Esophagus muscularis mucosa (tissue), 4 donors: ENCODE data around the gene TSEN54. TPM values are rescaled to one million over a fixed set of nuclear protein-coding genes. Genes with fewer than 3 reads are reported as not detected.

Experiments used
- DNase-seq: peaks from one replicate; pipeline ENCODE4 v3.0.0-alpha.2; 2017; ENCODE audit errors: extremely low spot score
- H3K27ac ChIP-seq, 4 donors: fragments of 200-600 bp; sonication (generic); replicated peaks in 1 of 4; 1 replicate in 3 of 4; 2 replicates in 1 of 4; pipeline ENCODE4 v1.5.1; 2016 to 2019; ENCODE audit warnings: mild to moderate bottlenecking in 1 of 4
- H3K27me3 ChIP-seq, 4 donors: fragments of 200-600 bp; sonication (generic); one replicate each; pipeline versions ENCODE4 v1.5.1 to v1.6.0; 2016 to 2019
- H3K36me3 ChIP-seq, 4 donors: fragments of 200-600 bp; sonication (generic); one replicate each; pipeline ENCODE4 v1.5.1; 2016 to 2019
- H3K4me1 ChIP-seq, 4 donors: fragments of 200-600 bp; sonication (generic); one replicate each; pipeline ENCODE4 v1.5.1; 2016 to 2019
- H3K4me3 ChIP-seq, 4 donors: fragments of 200-600 bp; sonication (generic); 1 replicate in 2 of 4; 2 replicates in 2 of 4; pipeline ENCODE4 v1.5.1; 2016 to 2019; ENCODE audit warnings: mild to moderate bottlenecking in 4 of 4, moderate library complexity in 1 of 4
- H3K9me3 ChIP-seq, 4 donors: fragments of 200-600 bp; sonication (generic); 1 replicate in 3 of 4; 2 replicates in 1 of 4; pipeline ENCODE4 v1.5.1; 2016 to 2019
- CTCF ChIP-seq, 3 experiments: fragments of 200-600 bp in 2 of 3; fragments of 450-650 bp in 1 of 3; sonication (generic) in 2 of 3; IDR thresholded peaks; one replicate each; pipeline ENCODE4 v1.5.1; 2017 to 2019; ENCODE audit warnings: antibody characterized with exemption in 3 of 3, mild to moderate bottlenecking in 2 of 3, moderate library complexity in 1 of 3
- EP300 ChIP-seq: sonication (generic); formaldehyde crosslinking; IDR thresholded peaks from one replicate; pipeline ENCODE4 v1.6.1; 2017; ENCODE audit warnings: antibody characterized with exemption
- POLR2A ChIP-seq: fragments of 450-650 bp; IDR thresholded peaks from one replicate; pipeline ENCODE4 v1.6.1; 2017; ENCODE audit warnings: antibody characterized with exemption, moderate library complexity, mild to moderate bottlenecking, low read depth
- POLR2AphosphoS5 ChIP-seq, 2 donors: sonication (generic); formaldehyde crosslinking; IDR thresholded peaks; one replicate each; pipeline ENCODE4 v1.6.1; 2017; ENCODE audit warnings: antibody characterized with exemption in 2 of 2
- WGBS: methylation state at CpG from one replicate; pipeline ENCODE4 v1.1.5; 2018; 5-methylcytosine and 5-hydroxymethylcytosine counted together
- intact Hi-C: fragments of 100-400 bp; cut with DNase I; formaldehyde crosslinking; loops from one replicate; pipeline ENCODE4 v1.15.1; 2023
- total RNA-seq, 4 donors: library from RNA; depleted of rRNA; stranded (reverse); fragments of >200 nt; gene quantifications; one replicate each; pipeline versions ENCODE4 v1.1.0 to v1.2.1, GENCODE V29; 2016

TSEN54 gene
- total RNA-seq, 4 donors from 2014 or later: 14.5 to 32.1 (median 24.1) TPM

DNA sequence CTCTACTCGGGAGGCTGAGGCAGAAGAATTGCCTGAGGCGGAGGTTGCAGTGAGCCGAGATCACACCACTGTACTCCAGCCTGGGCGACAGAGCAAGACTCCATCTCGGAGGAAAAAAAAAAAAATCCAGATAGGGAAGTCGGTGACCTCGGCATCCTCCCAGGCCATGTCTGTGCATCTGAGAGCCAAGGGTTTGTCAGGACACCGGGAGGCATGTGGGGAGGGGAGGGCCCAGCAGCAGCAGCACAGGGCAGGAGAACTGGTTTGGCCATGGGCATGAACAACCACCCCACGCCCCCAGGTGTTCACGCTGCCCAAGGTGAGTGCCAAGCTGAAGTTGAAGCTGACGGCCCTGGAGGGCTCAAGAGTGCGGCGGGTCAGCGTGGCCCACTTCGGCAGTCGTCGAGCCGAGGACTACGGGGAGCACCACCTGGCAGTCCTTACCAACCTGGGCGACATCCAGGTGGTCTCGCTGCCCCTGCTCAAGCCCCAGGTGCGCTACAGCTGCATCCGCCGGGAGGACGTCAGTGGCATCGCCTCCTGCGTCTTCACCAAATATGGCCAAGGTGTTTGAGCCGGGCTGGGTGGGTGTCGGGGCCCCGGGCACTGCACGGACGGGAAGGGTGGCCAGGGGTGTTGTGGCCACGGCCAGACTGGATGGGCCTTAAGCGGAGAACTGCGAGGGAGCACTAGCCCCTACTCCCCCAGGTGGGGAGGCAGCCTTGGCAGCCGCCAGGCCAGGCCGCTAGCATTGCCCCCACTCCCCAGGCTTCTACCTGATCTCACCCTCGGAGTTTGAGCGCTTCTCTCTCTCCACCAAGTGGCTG, 56.6 kb downstream of the TSEN54 start:
- intact Hi-C loops: no loop called here
- no peak for TF ChIP-seq POLR2A
- no peak for TF ChIP-seq CTCF (IDR thresholded peaks at IDR 0.05)
- no peak for TF ChIP-seq POLR2AphosphoS5 (IDR thresholded peaks at IDR 0.05)
- no peak for TF ChIP-seq EP300
- no peak for DNase-seq

DNA sequence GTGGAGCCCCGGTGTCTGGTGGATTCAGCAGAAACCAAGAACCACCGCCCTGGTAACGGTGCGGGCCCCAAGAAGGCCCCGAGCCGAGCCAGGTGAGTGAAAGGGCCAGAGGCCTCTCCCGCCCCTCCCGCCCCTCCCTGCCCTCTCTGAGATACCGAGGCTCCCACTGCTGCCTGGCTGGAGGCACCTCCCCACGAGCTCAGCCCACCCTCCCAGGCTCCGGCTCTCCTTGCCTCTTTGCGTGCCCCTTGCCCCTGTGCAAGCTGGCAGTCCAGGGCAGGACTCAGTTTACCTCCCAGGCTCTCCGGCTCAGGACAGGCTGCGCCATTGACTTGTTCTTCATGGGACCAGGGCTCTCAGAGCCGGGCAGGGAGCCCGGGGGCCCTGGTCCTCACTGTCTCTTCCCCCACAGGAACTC, 57.2 kb downstream of the TSEN54 start:
- H3K4me1 ChIP-seq: peaks cover 0 to under 1% (median 0%) of the 10 kb centered on the region in 4 donors
- no peaks in the 10 kb centered on the region for H3K9me3 ChIP-seq
- H3K36me3 ChIP-seq: peaks cover 0 to 2% (median 0%) of the 10 kb centered on the region in 4 donors
- intact Hi-C loops: no loop called here
- 91% methylated on average over 13 of the region's 16 CpGs for WGBS
- no peaks in the 10 kb centered on the region for H3K27me3 ChIP-seq
- no peak overlapping the region for H3K27ac ChIP-seq
- TF ChIP-seq CTCF (IDR thresholded peaks at IDR 0.05) (no peak), POLR2A (no peak), EP300 (no peak), POLR2AphosphoS5 (IDR thresholded peaks at IDR 0.05) (no peak)
- DNase-seq: no peak
- H3K4me3 ChIP-seq: no peak overlapping the region

More for the DNA sequence above, 56.6 kb downstream of the TSEN54 start:
- H3K9me3 ChIP-seq: no peaks in the 10 kb centered on the region
- H3K4me3 ChIP-seq: no peak overlapping the region
- H3K36me3 ChIP-seq: peaks cover 0 to 2% (median 0%) of the 10 kb centered on the region in 4 donors
- WGBS: 95% methylated on average over 25 of the region's 39 CpGs
- no peaks in the 10 kb centered on the region for H3K27me3 ChIP-seq
- H3K27ac ChIP-seq: no peak overlapping the region
- H3K4me1 ChIP-seq: no peaks in the 10 kb centered on the region

DNA sequence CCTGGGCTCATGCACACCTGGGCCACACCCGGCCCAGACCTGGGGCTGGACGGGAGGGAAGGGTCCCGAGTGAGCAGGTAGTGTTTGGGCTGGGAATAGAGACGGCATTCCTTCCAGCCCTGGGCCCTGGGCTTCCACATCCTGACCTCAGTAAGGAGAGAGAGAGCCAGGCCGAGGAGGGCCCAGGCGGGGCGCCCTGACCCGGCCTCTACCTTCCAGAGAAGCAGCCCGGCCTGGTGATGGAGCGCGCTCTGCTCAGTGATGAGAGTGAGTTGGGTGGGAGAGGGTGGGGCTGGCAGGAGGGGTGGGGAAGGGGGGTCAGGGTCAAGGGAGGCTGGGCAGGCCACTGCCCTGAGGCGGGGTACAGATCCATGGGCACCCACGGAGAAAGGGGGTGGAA, 57.7 kb downstream of the TSEN54 start:
- H3K36me3 ChIP-seq: no peaks in the 10 kb centered on the region
- DNase-seq: no peak
- no peak for TF ChIP-seq POLR2A
- no peak for TF ChIP-seq POLR2AphosphoS5 (IDR thresholded peaks at IDR 0.05)
- no peak for TF ChIP-seq EP300
- no peak for TF ChIP-seq CTCF (IDR thresholded peaks at IDR 0.05)
- peaks cover 0 to 5% (median 2%) of the 10 kb centered on the region in 4 donors for H3K4me1 ChIP-seq
- 70% methylated on average over 2 of the region's 13 CpGs for WGBS
- H3K27ac ChIP-seq: no peak overlapping the region
- H3K4me3 ChIP-seq: no peak overlapping the region
- no peaks in the 10 kb centered on the region for H3K27me3 ChIP-seq
- intact Hi-C loops: no loop called here
- no peaks in the 10 kb centered on the region for H3K9me3 ChIP-seq

Other genes with a start within 250 kb of the TSEN54 start
- gene MIF4GD, start 245.3 kb upstream of the TSEN54 start, total RNA-seq: 10 to 100 TPM; 42.4 to 52.0 (median 44.8) TPM
- 10 to 100 TPM in 3 of 4 donors, 1 to 10 TPM in 1; 9.6 to 17.5 (median 15.2) TPM for gene SLC25A19, start 227.1 kb upstream of the TSEN54 start, total RNA-seq
- 100 to 1,000 TPM in 3 of 4 donors, 10 to 100 TPM in 1; 84.3 to 140 (median 113) TPM for gene GRB2, start 110.8 kb upstream of the TSEN54 start, total RNA-seq
- 10 to 100 TPM; 35.3 to 71.4 (median 46.3) TPM for gene TMEM94, start 59.9 kb upstream of the TSEN54 start, total RNA-seq
- gene CASKIN2, start 991 bp upstream of the TSEN54 start, total RNA-seq: 10 to 100 TPM; 16.2 to 43.5 (median 35.5) TPM
- gene LLGL2, start 9.2 kb downstream of the TSEN54 start, total RNA-seq: 10 to 100 TPM in 2 of 4 donors, 1 to 10 TPM in 2; 6.1 to 12.3 (median 9.1) TPM
- gene MYO15B, start 71.3 kb downstream of the TSEN54 start, total RNA-seq: 10 to 100 TPM; 34.5 to 61.9 (median 43.4) TPM
- 1 to 10 TPM; 4.3 to 6.6 (median 5.6) TPM for gene SMIM5, start 116.9 kb downstream of the TSEN54 start, total RNA-seq
- gene RECQL5, start 150.6 kb downstream of the TSEN54 start, total RNA-seq: 10 to 100 TPM in 3 of 4 donors, 1 to 10 TPM in 1; 6.3 to 14.7 (median 11.9) TPM
- gene SAP30BP, start 150.8 kb downstream of the TSEN54 start, total RNA-seq: 10 to 100 TPM; 50.3 to 81.3 (median 77.6) TPM
- gene ITGB4, start 204.9 kb downstream of the TSEN54 start, total RNA-seq: 10 to 100 TPM; 36.5 to 57.4 (median 46.6) TPM
- 10 to 100 TPM; 16.9 to 34.1 (median 24.4) TPM for gene GALK1, start 248.7 kb downstream of the TSEN54 start, total RNA-seq